Measurements from ENCODE around the gene SAMD1. TPM values are rescaled to one million over a fixed set of nuclear protein-coding genes. Genes with fewer than 3 reads are reported as not detected.

SAMD1 gene
- total RNA-seq, 1 experiment from 2014 or later: 56.0 TPM

DNA sequence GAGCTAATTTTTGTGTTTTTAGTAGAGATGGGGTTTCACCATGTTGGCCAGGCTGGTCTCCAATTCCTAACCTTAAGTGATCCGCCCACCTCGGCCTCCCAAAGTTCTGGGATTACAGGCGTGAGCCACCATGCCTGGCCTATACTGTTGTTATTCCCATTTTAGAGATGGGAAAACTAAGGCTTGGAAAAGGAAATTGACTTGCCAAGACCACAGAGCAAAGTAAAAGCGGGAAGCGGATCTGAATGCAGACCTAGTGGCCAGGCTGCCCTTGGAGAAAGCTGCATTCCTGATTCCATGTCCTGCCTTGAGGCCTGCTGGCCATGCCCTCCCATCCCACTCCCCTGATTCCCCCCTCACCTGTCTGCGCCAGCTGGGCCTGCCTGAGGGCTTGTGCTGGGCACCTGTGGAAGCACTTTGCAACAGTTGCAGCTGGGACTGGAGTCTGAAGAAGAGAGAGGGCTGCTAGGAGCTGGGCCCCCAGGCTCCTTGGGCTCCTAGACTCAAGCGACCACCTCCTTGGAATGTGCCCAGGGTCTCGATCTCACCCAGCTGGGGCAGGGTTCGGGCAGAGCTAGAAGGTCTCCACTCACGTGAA lies 34.4 kb downstream of the SAMD1 start:
- TF ChIP-seq EZH2 (IDR thresholded peaks at IDR 0.05; ENCODE audit: borderline replicate concordance, low read depth, low read length, poor library complexity, severe bottlenecking) (no peak), CTCF (conservative IDR thresholded peaks at IDR 0.05; ENCODE audit: low read depth, low read length) (no peak)
- no peak overlapping the region for H3K27ac ChIP-seq (ENCODE audit: low read depth, low read length, poor library complexity, severe bottlenecking)
- H3K36me3 ChIP-seq (ENCODE audit: insufficient read depth, low read length, poor library complexity, severe bottlenecking): no peaks in the 10 kb centered on the region
- POLR2A ChIA-PET (ENCODE audit: low non-redundant PET): interaction anchor here (0.6 kb wide), 1 partner anchor 13 kb away, joined by 8 read pairs; no protein-coding TSS in a partner anchor
- H3K4me1 ChIP-seq (ENCODE audit: insufficient read depth, low read length, poor library complexity, severe bottlenecking): peaks cover 12% of the 10 kb centered on the region
- no TSS peak for BruUV-seq (replicated peaks)
- CTCF ChIA-PET: interaction anchor here (1.3 kb wide), 1 partner anchor 9 kb away, joined by 4 read pairs; no protein-coding TSS in a partner anchor
- no peak for DNase-seq (ENCODE audit: low spot score)
- H3K4me3 ChIP-seq (ENCODE audit: low read depth, low read length, poor library complexity, severe bottlenecking): no peak overlapping the region
- intact Hi-C loops (cut with micrococcal nuclease; ENCODE audit: unreplicated experiment): no loop called here
- H3K27me3 ChIP-seq (replicated peaks; ENCODE audit: insufficient read depth, low read depth, low read length, poor library complexity): no peaks in the 10 kb centered on the region
- H3K9me3 ChIP-seq (ENCODE audit: low read depth, low read length, poor library complexity, severe bottlenecking): no peaks in the 10 kb centered on the region

DNA sequence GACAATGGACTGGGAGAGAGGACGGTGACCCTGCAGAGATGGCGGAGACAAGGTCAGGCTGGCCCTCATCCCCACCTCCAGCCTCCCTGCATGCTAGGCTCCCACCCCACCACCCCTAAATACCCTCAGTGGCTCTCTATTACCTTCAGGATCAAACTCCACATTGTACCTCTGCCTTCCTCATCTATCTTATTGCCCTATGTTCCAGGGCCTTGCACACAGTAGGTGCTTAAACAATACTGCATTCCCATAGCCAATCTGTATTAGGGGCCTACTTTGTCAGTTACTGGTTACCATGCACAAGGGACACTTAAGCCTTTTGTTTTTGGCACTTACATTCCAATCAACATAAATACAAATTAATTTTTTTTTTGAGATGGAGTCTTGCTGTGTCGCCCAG lies 35.2 kb downstream of the SAMD1 start:
- no peak overlapping the region for H3K27ac ChIP-seq (ENCODE audit: low read depth, low read length, poor library complexity, severe bottlenecking)
- TF ChIP-seq EZH2 (IDR thresholded peaks at IDR 0.05; ENCODE audit: borderline replicate concordance, low read depth, low read length, poor library complexity, severe bottlenecking) (no peak), CTCF (conservative IDR thresholded peaks at IDR 0.05; ENCODE audit: low read depth, low read length) (no peak)
- peaks cover 12% of the 10 kb centered on the region for H3K4me1 ChIP-seq (ENCODE audit: insufficient read depth, low read length, poor library complexity, severe bottlenecking)
- no peaks in the 10 kb centered on the region for H3K36me3 ChIP-seq (ENCODE audit: insufficient read depth, low read length, poor library complexity, severe bottlenecking)
- ChIA-PET CTCF (no interaction called here), POLR2A (ENCODE audit: low non-redundant PET) (no interaction called here)
- no peaks in the 10 kb centered on the region for H3K9me3 ChIP-seq (ENCODE audit: low read depth, low read length, poor library complexity, severe bottlenecking)
- no peaks in the 10 kb centered on the region for H3K27me3 ChIP-seq (replicated peaks; ENCODE audit: insufficient read depth, low read depth, low read length, poor library complexity)
- no TSS peak for BruUV-seq (replicated peaks)
- no peak overlapping the region for H3K4me3 ChIP-seq (ENCODE audit: low read depth, low read length, poor library complexity, severe bottlenecking)
- DNase-seq (ENCODE audit: low spot score): no peak
- intact Hi-C loops (cut with micrococcal nuclease; ENCODE audit: unreplicated experiment): no loop called here

- POLR2A ChIA-PET (ENCODE audit: low non-redundant PET): no interaction called here
- intact Hi-C loops (cut with micrococcal nuclease; ENCODE audit: unreplicated experiment): no loop called here
These were observed 35.8 kb downstream of the SAMD1 start for GRCh38 chr19:14054721-14055120.

More at GRCh38 chr19:14054721-14055120, 35.8 kb downstream of the SAMD1 start:
- TF ChIP-seq EZH2 (IDR thresholded peaks at IDR 0.05; ENCODE audit: borderline replicate concordance, low read depth, low read length, poor library complexity, severe bottlenecking) (no peak), CTCF (conservative IDR thresholded peaks at IDR 0.05; ENCODE audit: low read depth, low read length) (no peak)
- Histone ChIP-seq H3K36me3 (ENCODE audit: insufficient read depth, low read length, poor library complexity, severe bottlenecking) (no peaks in the 10 kb centered on the region), H3K27ac (ENCODE audit: low read depth, low read length, poor library complexity, severe bottlenecking) (no peak overlapping the region), H3K9me3 (ENCODE audit: low read depth, low read length, poor library complexity, severe bottlenecking) (no peaks in the 10 kb centered on the region), H3K4me3 (ENCODE audit: low read depth, low read length, poor library complexity, severe bottlenecking) (no peak overlapping the region), H3K27me3 (replicated peaks; ENCODE audit: insufficient read depth, low read depth, low read length, poor library complexity) (no peaks in the 10 kb centered on the region), H3K4me1 (ENCODE audit: insufficient read depth, low read length, poor library complexity, severe bottlenecking) (peaks cover 12% of the 10 kb centered on the region)
- no peak for DNase-seq (ENCODE audit: low spot score)
- no TSS peak for BruUV-seq (replicated peaks)
- CTCF ChIA-PET: no interaction called here
